GM19372 (cell line): ENCODE data around the gene IMPDH1.
"Not testable (repeated sequence)": the region's sequence is repeated elsewhere in the genome, so short reads cannot be mapped to it uniquely, and the experiment has no call there.

Source experiments
- ATAC-seq: cut with Tn5 transposase; IDR thresholded peaks from one replicate; pipeline ENCODE4 v1.9.1; 2021; ENCODE audit warnings: mild to moderate bottlenecking, low read depth, moderate library complexity; ENCODE audit not compliant: unreplicated experiment

IMPDH1 gene

DNA sequence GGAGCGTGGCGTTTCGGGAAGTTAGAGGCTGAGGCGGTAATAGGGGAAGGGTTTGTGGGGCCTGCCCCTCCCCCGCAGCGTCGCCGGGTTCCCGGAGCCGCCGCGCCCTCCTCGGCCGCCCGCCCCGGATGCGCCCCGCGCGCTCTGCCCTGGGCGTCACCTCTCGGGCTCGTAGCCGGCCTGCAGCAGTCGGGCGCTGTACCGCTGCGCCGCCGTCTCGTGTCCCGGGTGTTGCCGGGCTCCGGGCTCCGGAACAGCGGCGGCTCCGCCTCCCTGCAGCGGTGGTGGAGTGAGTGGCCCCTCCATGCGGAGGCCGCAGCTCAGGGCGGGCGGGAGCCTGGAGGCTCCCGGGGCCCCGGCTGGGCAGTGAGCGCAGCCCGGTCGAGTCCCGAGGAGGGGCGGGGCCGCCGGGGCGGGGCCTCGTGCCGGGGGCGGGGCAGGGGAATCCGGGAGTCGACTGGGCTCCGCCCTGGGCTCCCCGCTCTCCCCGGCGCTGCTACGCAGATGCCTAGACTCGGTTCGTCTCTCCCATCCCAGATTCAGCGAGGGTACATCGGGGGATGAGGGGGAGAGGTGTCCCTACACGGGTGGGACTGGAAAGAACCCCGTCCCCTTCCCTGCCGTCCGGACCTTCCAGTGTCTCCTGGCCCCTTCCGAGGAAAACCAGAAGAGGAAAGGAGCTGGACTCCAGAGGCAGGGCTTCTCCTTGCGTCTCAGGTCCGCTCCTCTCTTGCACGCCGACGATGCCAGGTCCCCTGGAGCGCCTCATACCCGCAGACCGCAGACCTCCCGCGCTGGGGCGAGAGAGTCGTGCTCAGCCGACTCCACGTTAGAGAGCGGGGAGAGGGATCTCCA, at the start of gene IMPDH1:
Gene IMPDH1 (minus strand): TSS at position 387 of the 855 bp plus-strand sequence. CDS start 81 bp downstream, at position 306.
- peak; percentile 77 for ATAC-seq

DNA sequence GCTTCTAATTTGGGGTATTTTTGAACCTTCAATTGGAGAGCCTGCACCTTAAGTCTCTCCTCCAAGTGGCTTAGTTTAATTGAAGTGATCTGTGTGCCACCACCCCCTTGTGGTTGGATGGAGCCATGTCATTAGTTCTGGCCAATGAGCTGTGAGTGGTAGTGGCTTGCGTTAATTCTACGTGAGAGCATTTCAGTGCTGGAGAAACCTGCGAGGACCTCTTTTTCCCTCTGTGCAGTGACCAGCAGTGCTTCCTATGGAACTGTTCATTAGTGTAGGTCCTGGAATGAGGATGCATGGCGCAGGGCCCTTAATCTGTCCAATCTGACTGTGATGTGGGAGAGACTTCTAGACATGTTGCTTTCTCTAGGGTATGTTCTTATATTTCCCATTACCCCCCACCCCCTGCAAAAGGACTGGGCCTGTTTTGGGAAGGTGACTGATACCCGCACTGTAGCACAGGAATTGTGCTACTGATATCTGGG, 49.7 kb upstream of the IMPDH1 start:
- no peak for ATAC-seq

DNA sequence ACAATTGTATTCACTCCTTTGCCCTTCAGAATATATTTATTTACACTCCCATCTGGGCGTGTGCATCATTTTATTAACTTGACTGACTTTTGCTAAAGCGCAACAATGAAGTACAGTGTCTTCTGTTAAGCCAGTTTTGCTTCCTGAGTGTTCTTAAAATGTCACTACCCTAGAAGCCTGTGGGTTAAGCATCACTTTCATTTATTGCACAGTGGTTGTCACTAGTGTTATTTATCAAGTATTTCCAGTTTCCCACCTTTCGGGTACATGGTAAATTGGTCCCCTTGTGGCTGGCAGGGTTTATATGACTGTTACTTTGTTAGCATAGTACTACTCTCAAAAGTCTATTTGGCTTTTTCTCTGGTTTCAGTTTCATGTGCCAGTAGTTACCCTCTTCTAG, 49.2 kb upstream of the IMPDH1 start:
- ATAC-seq, result no peak

DNA sequence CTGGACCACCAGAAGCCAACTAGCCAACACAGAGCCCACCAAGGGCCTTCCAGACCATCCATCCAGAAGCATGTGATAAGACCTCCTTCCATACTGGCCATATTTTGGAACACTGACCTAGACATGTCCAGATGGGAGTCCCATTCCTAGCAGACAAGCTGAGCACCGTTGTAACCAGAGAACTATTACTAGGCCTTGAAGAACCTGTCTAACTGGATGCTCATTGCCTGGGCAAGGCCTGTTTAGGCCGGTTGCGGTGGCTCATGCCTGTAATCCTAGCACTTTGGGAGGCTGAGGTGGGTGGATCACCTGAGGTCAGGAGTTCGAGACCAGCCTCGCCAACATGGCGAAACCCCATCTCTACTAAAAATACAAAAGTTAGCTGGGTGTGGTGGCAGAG, 47.6 kb upstream of the IMPDH1 start:
- not testable (repeated sequence) for ATAC-seq

DNA sequence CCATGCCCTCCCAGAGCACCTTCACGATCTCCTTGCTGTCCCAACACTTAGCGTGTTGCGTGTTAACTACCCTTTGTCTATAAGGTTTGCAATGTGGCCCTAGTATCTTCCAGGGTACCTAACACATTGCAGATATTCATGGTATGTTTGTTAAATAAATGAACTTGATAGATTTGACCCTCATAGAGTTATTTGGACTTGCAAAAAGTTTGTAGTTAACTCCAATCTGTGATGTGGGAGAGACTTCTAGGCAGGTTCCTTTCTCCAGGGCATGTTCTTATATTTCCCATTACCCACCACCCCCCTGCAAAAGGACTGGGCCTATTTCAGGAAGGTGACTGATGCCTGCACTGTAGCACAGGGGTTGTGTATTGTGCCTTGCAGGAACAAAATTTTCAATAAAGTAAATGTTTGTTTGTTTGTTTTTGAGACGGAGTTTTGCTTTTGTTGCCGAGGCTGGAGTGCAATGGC, 46.5 kb upstream of the IMPDH1 start:
- ATAC-seq, result no peak

DNA sequence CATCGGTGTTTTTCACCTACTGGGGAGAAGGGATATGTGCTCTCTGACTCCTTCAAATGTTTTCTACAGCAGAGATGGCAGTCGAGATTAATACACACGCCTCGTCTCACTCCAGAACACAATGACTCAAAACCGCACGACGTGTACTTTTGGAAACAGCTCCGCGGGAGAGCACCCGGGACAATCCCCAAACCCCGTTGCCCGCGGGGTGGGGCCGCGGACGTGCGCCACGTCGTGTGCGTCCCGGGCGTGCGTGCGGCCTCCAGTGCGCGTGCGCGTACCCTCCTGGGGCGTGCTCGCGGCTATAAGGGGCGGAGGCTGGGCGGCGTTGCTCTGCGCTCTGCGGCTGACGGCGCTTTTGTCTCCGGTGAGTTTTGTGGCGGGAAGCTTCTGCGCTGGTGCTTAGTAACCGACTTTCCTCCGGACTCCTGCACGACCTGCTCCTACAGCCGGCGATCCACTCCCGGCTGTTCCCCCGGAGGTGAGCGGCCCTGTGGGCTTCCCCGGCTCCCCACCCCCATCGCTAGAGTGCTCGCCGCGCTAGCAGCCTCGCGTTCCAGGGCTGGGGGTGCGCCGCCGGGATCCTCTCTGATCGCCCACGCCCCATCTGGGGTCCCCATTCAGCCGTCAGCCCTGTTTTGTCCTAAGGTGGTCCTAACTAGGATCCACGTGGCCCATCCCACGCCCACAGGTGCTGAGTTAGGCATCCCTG, 45.9 kb upstream of the IMPDH1 start, which contains the start of gene HILPDA:
Gene HILPDA (plus strand): TSS at position 336 of the 712 bp plus-strand sequence. CDS start 1,391 bp downstream, outside the sequence.
- peak; percentile 86 for ATAC-seq

DNA sequence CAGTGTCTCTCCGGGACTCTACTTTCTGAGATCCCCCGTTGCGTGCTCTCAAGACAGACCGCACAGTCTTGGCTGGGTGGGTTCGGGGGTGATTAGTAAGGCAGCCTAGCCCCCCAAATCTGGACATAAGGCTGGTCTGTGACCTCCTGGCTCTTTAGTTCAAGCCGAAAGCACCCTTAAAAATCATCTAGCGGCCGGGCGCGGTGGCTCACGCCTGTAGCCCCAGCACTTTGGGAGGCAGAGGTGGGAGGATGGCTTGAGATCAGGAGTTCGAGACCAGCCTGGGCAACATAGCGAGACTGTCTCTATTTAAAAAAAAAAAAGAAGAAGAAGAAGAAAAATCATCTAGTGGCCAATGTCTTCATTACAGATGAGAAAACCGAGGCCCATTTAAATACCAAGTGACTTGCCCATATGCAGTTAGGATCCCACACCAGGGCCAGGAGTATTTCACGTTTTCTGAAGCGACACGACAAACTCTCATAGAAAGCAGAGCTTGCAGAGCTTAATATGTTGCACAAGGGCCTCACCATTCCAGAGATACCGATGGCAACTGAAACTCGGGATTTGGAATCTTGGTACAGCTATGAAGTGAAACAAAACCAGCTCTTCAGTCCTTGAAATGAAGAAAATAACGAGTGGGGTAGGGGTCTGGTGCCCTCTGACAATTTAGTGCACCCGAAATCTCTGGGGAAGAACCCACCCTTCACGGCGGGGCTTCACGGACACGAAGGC, 45.2 kb upstream of the IMPDH1 start:
- ATAC-seq, result no peak

DNA sequence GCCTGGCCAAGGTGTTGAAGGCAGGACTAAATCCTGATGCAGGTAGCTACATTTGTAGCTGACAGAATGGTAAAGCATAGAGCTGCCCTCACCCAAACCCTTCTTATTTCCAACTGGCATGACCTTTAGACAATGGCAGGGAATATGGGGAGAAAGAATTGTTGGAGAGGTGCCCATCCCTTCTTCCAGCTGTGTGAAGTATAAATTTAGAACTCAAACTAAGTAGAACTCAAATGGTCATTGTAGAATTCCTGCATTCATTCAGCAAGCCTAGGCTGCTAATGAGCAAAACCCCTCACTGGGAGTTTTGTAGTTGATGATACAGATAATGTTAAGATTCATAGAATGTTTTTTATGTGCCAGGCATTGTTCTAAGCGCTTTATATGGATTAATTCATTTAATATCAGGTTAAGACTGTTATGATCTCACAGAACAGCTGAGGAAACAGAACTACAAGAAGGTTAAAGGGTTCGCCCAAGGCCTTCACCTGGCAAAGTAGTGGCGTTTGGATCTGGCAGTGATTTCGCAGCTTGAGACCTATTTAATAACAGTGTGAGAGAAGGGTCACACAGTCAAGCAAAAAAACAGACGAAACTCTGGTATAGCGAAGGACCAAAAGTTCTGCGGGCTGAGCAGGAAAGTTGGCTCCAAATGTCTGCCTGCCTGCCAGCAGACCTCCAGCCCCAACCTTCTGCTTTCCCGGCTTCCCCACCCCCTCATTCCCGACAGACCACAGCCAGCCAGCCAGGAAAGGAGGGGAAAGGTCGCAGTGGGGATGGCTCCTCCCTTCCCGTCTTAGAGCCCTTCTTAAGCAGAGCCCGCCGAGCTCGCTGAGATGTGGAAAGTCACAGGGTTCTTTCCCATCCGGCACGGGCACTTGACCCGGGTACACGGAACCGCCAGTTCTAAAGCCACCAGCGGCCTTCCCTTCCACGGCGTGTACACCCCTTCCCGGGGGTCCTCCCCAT, 44.3 kb upstream of the IMPDH1 start:
- no peak for ATAC-seq

DNA sequence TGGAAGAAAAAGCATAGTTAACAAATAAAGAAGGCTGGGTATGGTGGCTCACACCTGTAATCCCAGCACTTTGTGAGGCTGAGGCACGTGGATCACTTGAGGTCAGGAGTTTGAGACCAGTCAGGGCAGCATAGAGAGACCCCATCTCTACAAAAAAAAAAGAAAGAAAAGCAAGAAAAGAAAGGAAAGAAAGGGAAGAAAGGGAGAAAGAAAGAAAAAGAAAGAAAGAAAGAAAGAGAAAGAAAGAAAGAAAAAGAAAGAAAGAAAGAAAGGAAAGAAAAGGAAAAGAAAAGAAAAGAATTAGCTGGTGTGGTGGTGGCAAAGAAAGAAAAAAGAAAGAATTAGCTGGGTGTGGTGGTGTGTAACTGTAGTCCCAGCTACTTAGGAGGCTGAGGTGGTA, 42.8 kb upstream of the IMPDH1 start:
- no peak for ATAC-seq

DNA sequence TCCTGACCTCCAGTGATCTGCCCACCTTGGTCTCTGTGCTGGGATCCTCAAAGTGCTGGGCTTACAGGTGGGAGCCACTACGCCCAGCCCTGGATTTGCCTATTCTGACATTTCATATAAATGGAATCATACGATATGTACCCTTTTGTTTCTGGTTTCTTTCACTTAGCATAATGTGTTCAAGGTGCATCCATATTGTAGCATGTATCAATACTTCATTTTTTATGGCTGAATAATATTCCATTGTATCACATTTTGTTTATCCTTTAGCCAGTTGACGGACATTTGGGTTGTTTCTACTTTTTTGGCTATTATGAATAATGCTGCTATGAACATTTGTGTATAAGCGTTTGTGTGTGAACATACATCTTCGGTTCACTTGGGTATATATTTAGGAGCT, 41.1 kb upstream of the IMPDH1 start:
- ATAC-seq, result no peak

DNA sequence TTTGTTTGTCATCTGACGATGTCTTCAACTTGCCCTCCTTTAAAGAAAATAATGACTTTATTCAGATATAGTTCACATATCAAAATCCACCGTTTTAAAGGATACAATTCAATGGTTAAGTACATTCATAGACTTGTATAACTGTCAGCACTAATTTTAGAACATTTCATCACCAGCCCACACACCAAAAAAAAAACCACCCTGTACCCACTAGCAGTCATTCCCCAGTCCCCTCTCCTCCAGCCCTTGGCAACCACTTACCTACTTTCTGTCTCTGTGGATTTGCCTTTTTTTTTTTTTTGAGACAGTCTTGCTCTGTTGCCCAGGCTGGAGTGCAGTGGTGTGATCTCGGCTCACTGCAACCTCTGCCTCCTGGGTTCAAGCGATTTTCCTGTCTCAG, 40.6 kb upstream of the IMPDH1 start:
- ATAC-seq, result no peak

DNA sequence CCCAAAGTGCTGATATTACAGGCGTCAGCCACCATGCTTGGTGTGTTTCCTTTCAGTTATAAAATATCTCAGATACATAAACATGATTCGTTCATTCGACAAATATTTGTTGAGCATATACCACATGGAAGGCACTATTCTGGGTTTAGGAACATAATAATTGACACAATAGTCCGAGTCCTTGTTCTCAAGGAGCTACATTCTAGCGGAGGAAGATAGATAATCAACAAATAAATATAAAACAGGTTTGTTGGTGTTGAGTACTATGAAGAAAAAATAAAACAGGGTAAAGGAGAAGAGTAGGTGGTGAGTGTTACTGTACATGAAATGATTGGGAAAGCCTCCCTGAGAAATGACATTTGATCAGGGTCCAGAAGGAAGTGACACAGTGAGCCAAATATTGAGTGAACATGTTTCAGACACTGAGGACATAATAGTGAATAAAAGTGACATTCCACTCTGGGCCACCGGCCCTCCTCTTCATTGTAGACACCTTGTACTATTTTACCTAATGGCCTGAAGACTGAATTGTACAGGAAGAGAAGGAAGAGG, 39.0 kb upstream of the IMPDH1 start:
- ATAC-seq, result no peak

DNA sequence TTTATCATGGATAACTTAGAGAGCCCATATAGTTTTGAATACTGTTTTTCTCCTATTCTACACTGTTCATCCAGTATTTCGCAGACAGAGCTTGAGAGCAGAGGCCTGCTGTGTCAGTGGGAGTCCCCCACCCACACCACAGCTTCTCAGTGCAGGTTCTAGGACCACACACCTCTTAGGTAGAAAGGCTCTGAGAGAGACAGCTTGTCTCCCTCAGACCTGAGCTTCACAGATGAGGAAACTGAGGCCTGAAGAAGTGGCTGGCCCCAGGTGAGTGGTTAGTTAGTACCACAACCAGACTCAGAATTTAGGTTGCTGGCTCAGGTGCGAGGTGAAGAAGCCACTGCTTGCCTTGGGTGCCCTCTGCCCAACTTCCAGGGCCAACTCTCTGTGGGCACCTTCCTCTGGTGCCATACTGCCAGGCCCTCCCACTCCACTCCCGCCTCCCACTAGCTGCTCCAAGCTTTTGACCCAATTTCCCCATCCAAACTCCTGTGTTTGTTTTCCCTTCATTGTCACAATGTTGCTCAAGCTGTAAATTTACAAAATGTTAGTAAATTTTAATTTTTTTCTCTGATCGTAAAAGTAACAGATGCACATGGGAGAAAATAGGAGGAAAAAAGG, 38.3 kb upstream of the IMPDH1 start:
- no peak for ATAC-seq

DNA sequence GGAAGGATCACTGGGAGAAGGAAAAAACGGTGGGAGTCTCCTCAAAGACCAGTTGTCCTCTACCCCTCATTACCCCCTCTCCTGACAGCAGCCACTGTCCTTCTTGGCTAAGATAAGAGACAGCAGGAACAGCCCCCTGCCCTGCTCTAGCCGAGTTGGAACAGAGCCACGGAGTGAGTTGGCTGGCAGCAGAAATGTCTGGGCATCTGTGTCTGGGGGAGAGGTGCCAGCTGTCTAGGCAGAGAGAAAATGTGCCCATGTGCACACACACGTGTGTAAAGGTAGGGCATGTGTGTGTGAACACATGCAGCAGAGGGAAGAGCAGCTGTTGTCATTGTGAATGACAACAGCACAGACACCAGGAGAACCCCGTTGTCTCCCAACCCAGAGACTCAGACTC, 36.5 kb upstream of the IMPDH1 start:
- ATAC-seq, result no peak

DNA sequence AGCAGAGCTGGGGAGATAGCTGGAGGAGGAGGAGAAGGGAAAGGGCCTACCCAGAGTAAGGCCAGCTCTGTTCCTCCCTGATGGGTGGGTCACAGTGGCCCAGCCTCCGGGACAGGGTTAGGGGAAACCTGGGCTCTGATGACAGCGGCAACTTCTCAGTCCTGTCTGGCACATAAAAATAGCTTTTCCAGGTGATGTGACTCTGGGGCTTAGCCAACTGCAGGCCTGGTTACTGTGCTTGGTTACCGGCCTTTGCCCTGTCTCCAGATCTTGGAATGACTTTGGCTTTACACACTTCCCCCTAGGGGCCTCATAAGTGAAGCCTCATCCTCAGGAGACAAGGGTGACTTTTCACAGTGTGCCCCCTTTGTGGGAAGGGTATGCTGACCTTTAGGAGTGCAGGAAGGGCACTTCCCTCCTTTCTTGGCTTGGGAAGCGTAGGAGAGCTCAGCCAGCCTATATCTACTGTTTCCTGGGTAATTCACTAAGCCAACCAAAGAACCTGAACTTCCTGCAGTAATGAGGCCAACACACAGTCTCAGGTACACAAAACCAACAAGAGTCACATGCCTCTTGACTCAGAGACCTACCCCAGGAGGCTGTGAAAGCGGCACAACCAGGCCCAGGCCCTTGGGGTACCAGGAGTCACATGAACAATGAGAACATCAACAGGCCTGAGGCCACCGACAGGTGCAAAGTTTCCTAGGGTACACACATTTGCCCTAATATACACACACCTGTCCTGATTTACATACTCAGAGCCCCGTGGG, 34.2 kb upstream of the IMPDH1 start:
- no peak for ATAC-seq

DNA sequence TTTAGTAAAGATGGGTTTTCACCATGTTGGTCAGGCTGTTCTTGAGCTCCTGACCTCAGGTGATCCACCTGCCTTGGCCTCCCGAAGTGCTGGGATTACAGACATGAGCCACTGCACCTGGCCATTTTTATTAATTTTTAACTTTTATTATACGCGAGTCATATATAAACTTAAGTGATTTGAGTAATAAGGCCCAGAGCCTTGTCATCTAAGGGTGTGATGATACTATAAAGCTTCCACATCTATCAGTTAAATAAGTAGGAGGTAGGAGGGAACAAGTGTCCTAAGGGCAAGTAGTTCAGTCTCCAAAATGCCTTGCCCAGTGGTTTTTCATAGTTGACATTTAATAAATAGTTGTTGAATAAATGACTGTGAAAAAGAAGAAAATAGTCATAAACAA, 32.6 kb upstream of the IMPDH1 start:
- ATAC-seq, result no peak

DNA sequence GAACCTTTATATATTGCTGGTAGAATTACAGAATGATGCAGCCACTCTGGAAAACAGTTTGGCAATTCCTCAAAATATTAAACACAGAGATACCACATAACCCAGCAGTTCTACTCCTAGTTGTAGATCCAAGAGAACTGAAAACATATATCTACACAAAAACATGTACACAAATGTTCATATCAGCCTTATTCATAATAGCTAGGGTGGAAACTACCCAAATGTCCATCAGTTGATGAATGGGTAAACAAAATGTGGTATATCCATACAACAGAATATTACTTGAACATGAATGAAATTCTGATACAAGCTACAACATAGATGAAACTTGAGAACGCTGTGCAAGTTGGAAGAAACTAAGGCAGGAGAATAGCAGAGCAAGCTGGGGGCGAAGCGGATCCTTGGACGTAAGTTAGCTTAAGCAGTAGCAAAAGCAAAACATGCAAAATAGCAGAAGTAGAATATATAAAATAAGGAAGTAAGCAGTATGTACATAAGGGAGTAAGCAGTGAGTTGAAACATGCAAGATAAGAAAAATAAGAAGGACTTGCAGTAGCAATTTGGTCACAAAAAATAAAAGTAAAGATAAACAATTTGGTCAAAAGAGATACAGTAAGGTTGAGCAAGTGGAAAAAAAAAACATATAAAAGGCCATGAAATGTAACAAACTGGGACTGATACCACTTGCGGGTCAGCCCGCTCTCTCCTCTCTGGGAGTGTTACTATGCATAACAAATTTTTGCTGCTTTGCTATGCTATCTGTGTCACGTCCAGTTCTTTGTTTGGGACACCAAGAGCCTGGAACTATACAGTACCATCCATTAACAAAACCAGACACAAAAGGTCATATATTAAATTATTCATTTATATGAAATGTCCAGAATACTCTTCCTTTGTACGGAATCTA, 27.9 kb upstream of the IMPDH1 start:
- ATAC-seq, result no peak
